K562 (cell line): ENCODE data around the gene CAPZB. TPM values are rescaled to one million over a fixed set of nuclear protein-coding genes. Genes with fewer than 3 reads are reported as not detected.

ENCODE experiments used
- ATAC-seq: fragments of 200-7000 bp; cut with Tn5 transposase; 3 replicates; pipeline ENCODE4 v1.9.1; 2020; ENCODE audit warnings: moderate library complexity
- BruUV-seq: library from RNA; stranded (reverse); fragments of 400-500 nt; replicated peaks from 2 replicates; lab custom pipeline; 2021; lab: Mats Ljungman, UMichigan
- CTCF ChIA-PET: fragments of 300-600 bp; formaldehyde crosslinking; extraction: SDS; loops from one replicate; lab custom pipeline; 2021; ENCODE audit warnings: low intra/inter-chr PET ratio; lab: Yijun Ruan, JAX
- POLR2A ChIA-PET: fragments of 300-600, 350-650 bp; sonication (Branson Sonifier 250); formaldehyde crosslinking; extraction: SDS; loops from one replicate; lab custom pipeline; 2021; ENCODE audit warnings: antibody characterized with exemption, inconsistent platforms; lab: Yijun Ruan, JAX
- DNase-seq, 4 experiments: peaks; one replicate each; pipeline versions ENCODE4 v3.0.0 to v3.0.0-alpha.2; 2011 to 2018; ENCODE audit warnings: low spot score in 3 of 4, mixed read lengths in 3 of 4; ENCODE audit errors: extremely low read depth in 1 of 4
- FAIRE-seq: peaks from 2 replicates; lab custom pipeline; 2011; peaks lifted over from hg19 to GRCh38; lab: Jason Lieb, UNC
- H2AFZ ChIP-seq: 2 replicates; pipeline ENCODE4 v1.6.0; 2011; ENCODE audit warnings: low read depth, low read length, control low read depth, inconsistent platforms
- H3K27ac ChIP-seq: fragments of 200-600 bp; 3 replicates; pipeline ENCODE4 v1.8.0; 2011; ENCODE audit warnings: low read depth, mild to moderate bottlenecking, control low read depth, inconsistent platforms, low read length, moderate library complexity, mixed read lengths; ENCODE audit errors: extremely low read depth
- H3K27me3 ChIP-seq, 2 experiments: fragments of 300-600 bp in 1 of 2; 2 replicates in 1 of 2; 3 replicates in 1 of 2; pipeline versions ENCODE4 v1.6.0 to v1.8.0; 2011; ENCODE audit warnings: inconsistent platforms in 2 of 2, low read length in 2 of 2, mild to moderate bottlenecking in 1 of 2, mixed read lengths in 1 of 2, moderate library complexity in 1 of 2; ENCODE audit not compliant: control insufficient read depth in 2 of 2, insufficient read depth in 2 of 2
- H3K36me3 ChIP-seq: fragments of 300-600 bp; 3 replicates; pipeline ENCODE4 v1.8.0; 2011; ENCODE audit warnings: mild to moderate bottlenecking, low read length, inconsistent platforms; ENCODE audit not compliant: control insufficient read depth, insufficient read depth
- H3K4me1 ChIP-seq, 2 experiments: fragments of 200-600 bp in 1 of 2; replicated peaks in 1 of 2; 2 replicates in 1 of 2; 3 replicates in 1 of 2; pipeline versions ENCODE4 v1.5.1 to v1.8.0; 2011; ENCODE audit warnings: inconsistent platforms in 2 of 2, low read length in 2 of 2, mild to moderate bottlenecking in 1 of 2, mixed read lengths in 1 of 2, moderate library complexity in 1 of 2; ENCODE audit not compliant: control insufficient read depth in 2 of 2, insufficient read depth in 2 of 2
- H3K4me2 ChIP-seq: 2 replicates; pipeline ENCODE4 v1.6.1; 2011; ENCODE audit warnings: low read length, control low read depth, inconsistent platforms, mixed read lengths; ENCODE audit not compliant: insufficient read depth
- H3K4me3 ChIP-seq: fragments of 200-600 bp; sonication (generic), shearing (Covaris generic); 2 replicates; pipeline ENCODE4 v1.5.1; 2016; ENCODE audit warnings: control low read depth, inconsistent platforms
- H3K79me2 ChIP-seq: fragments of 200-600 bp; 3 replicates; pipeline ENCODE4 v1.8.0; 2011; ENCODE audit warnings: low read length, inconsistent platforms; ENCODE audit not compliant: control insufficient read depth, insufficient read depth
- H3K9ac ChIP-seq, 2 experiments: 2 replicates each; pipeline versions ENCODE4 v1.6.0 to v1.6.1; 2011; ENCODE audit warnings: low read depth in 2 of 2, low read length in 2 of 2, control low read depth in 1 of 2, inconsistent platforms in 1 of 2, mild to moderate bottlenecking in 1 of 2, mixed read lengths in 1 of 2; ENCODE audit not compliant: insufficient read depth in 1 of 2
- H3K9me1 ChIP-seq: one replicate; pipeline ENCODE4 v1.6.0; 2011; ENCODE audit warnings: inconsistent platforms, mild to moderate bottlenecking, low read length, moderate library complexity; ENCODE audit not compliant: control insufficient read depth, insufficient read depth
- H3K9me3 ChIP-seq: replicated peaks from 2 replicates; pipeline ENCODE4 v1.5.1; 2011; ENCODE audit warnings: low read depth, low read length, inconsistent platforms; ENCODE audit not compliant: control insufficient read depth, insufficient read depth
- H4K20me1 ChIP-seq: replicated peaks from 2 replicates; pipeline ENCODE4 v1.6.1; 2011; ENCODE audit warnings: low read length, inconsistent platforms, mixed read lengths; ENCODE audit not compliant: control insufficient read depth, insufficient read depth
- CREB5 ChIP-seq: fragments of 250-450 bp; sonication (Bioruptor Pico); IDR thresholded peaks from 2 replicates; pipeline ENCODE4 v1.5.0; 2020; ENCODE audit warnings: mild to moderate bottlenecking
- E4F1 ChIP-seq: fragments of 250-450 bp; sonication (Bioruptor Pico); IDR thresholded peaks from 2 replicates; pipeline ENCODE4 v1.5.0; 2021; ENCODE audit warnings: mild to moderate bottlenecking, borderline replicate concordance
- PTBP1 ChIP-seq: fragments of 200-400 bp; formaldehyde crosslinking; IDR thresholded peaks from 2 replicates; pipeline ENCODE4 v1.6.1; 2017; ENCODE audit warnings: low read depth, low read length
- RB1 ChIP-seq: fragments of 450-650 bp; IDR thresholded peaks from 2 replicates; pipeline ENCODE4 v1.6.1; 2017; ENCODE audit warnings: low read depth, mild to moderate bottlenecking
- SP1 ChIP-seq: sonication (generic); formaldehyde crosslinking; IDR thresholded peaks from 2 replicates; pipeline ENCODE4 v1.8.1; 2022; ENCODE audit warnings: mild to moderate bottlenecking, missing genetic modification reagents
- TARDBP ChIP-seq: fragments of 450-650 bp; IDR thresholded peaks from 2 replicates; pipeline ENCODE4 v1.6.1; 2016
- ZNF274 ChIP-seq: IDR thresholded peaks from 2 replicates; pipeline ENCODE4 v1.6.1; 2011; ENCODE audit warnings: low read depth, mild to moderate bottlenecking, low read length, moderate library complexity, borderline replicate concordance
- ZNF780A ChIP-seq: fragments of 250-450 bp; sonication (Bioruptor Pico); IDR thresholded peaks from 2 replicates; pipeline ENCODE4 v1.5.0; 2021; ENCODE audit warnings: mild to moderate bottlenecking
- WGBS: fragments of 100-300 bp; shearing (Covaris generic); methylation state at CpG from one replicate; pipeline ENCODE4 v1.1.6; 2016; ENCODE audit warnings: low coverage, mixed read lengths; ENCODE audit not compliant: insufficient coverage; ENCODE audit errors: missing lambda C conversion rate; 5-methylcytosine and 5-hydroxymethylcytosine counted together
- in situ Hi-C: fragments of 300-500 bp; cut with MboI; formaldehyde crosslinking; loops from 4 replicates; pipeline ENCODE4 v1.15.0; 2018; ENCODE audit warnings: inconsistent platforms, mixed read lengths
- intact Hi-C: fragments of 100-400 bp; cut with micrococcal nuclease; formaldehyde crosslinking; loops from 2 replicates; pipeline ENCODE4 v1.14.2; 2022
- polyA plus RNA-seq, 8 experiments: library from polyadenylated mRNA; depleted of rRNA in 4 of 8; stranded (reverse) in 5 of 8; unstranded in 3 of 8; fragments of >200 nt; fragmentation: Nextera tagmentation in 2 of 8; fragmentation: Illumina TruSeq in 1 of 8; extraction: Ambion mirVana in 2 of 8; extraction: Trizol in 1 of 8; gene quantifications; 2 replicates each; pipeline versions ENCODE4 v1.2.1 to v1.2.3, GENCODE V29; 2011 to 2014; ENCODE audit warnings: inconsistent platforms in 1 of 8, missing spikeins in 1 of 8
- total RNA-seq, 7 experiments: library from RNA; depleted of rRNA in 6 of 7; stranded (reverse); fragments of >200 nt in 6 of 7; fragmentation: Illumina TruSeq in 2 of 7; extraction: Trizol in 2 of 7; gene quantifications; 2 replicates each; pipeline versions ENCODE4 v1.2.1 to v1.2.3, GENCODE V29; 2011 to 2021; ENCODE audit warnings: low replicate concordance in 1 of 7

The CAPZB gene
- total and polyA plus RNA-seq, 9 of the 15 experiments (the other 6 are each of a cell fraction or from before 2014, with no cell fraction given), result 57.6 to 297 (median 125) TPM

- Histone ChIP-seq H3K4me1 (peaks cover 0 to 4% of the 10 kb centered on the region in 2 experiments; a peak in 1 of 5 replicates), H3K9me3 (no peaks in the 10 kb centered on the region), H3K36me3 (peaks cover 21% of the 10 kb centered on the region; the same call in 2 of the 3 replicates), H3K79me2 (no peaks in the 10 kb centered on the region), H3K9ac (no peak overlapping the region), H3K4me2 (no peak overlapping the region), H4K20me1 (peaks cover 9% of the 10 kb centered on the region), H3K9me1 (peaks cover 6% of the 10 kb centered on the region), H3K27me3 (no peaks in the 10 kb centered on the region), H3K4me3 (no peak overlapping the region), H2AFZ (no peak overlapping the region), H3K27ac (no peak overlapping the region)
- in situ Hi-C loops, result no loop called here
- POLR2A ChIA-PET, result interaction anchor here (0.7 to 1.2 kb wide), 2 partner anchors 12 to 38 kb away, joined by 4 read pairs; no protein-coding TSS in a partner anchor
- no peak for ATAC-seq
- TF ChIP-seq TARDBP (no peak), SP1 (CRISPR knock-in tag) (no peak), PTBP1 (no peak), RB1 (no peak), CREB5 (CRISPR knock-in tag) (no peak), E4F1 (CRISPR knock-in tag) (no peak), ZNF780A (CRISPR knock-in tag) (no peak), ZNF274 (no peak)
- no peak for DNase-seq
- intact Hi-C loops, result no loop called here
- CTCF ChIA-PET, result no interaction called here
- 78% methylated on average over 6 of the region's 6 CpGs for WGBS
- no TSS peak for BruUV-seq
- FAIRE-seq, result no peak
Measured at GRCh38 chr1:19360016-19360415, 125.3 kb downstream of the CAPZB start.
